ENCODE results near the gene ARHGAP15. TPM values are rescaled to one million over a fixed set of nuclear protein-coding genes. Genes with fewer than 3 reads are reported as not detected.
A peak's percentile ranks its signal among the peaks of the same experiment; 100 is the strongest.

Gene ARHGAP15
- total and polyA plus RNA-seq, 2 experiments from 2014 or later, result 0.26 TPM; not detected in 1

DNA sequence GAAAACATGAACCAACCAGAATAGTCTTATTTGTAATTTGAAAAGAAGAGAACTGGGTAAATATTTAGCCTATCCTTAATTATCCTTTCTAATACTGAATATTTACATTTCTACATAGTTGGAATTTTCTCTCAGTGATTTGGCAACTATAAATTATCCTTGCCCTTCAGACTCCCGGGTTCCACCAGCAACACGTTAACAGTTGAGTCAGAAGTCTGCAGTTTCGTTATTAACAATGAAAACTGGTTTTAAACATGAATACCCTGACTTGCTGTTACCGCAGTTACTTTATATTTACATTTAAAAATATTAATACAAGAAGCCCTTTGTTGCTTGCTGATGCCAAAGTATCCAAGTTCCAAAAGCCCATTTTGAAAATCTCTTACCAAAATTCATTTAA is 673.0 kb downstream of the ARHGAP15 start (continued):
- no peak for TF ChIP-seq JUNB (IDR thresholded peaks at IDR 0.05; ENCODE audit: unreplicated experiment)
- TF ChIP-seq, protein P1, sequence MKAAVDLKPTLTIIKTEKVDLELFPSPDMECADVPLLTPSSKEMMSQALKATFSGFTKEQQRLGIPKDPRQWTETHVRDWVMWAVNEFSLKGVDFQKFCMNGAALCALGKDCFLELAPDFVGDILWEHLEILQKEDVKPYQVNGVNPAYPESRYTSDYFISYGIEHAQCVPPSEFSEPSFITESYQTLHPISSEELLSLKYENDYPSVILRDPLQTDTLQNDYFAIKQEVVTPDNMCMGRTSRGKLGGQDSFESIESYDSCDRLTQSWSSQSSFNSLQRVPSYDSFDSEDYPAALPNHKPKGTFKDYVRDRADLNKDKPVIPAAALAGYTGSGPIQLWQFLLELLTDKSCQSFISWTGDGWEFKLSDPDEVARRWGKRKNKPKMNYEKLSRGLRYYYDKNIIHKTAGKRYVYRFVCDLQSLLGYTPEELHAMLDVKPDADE (IDR thresholded peaks at IDR 0.05), result no peak

DNA sequence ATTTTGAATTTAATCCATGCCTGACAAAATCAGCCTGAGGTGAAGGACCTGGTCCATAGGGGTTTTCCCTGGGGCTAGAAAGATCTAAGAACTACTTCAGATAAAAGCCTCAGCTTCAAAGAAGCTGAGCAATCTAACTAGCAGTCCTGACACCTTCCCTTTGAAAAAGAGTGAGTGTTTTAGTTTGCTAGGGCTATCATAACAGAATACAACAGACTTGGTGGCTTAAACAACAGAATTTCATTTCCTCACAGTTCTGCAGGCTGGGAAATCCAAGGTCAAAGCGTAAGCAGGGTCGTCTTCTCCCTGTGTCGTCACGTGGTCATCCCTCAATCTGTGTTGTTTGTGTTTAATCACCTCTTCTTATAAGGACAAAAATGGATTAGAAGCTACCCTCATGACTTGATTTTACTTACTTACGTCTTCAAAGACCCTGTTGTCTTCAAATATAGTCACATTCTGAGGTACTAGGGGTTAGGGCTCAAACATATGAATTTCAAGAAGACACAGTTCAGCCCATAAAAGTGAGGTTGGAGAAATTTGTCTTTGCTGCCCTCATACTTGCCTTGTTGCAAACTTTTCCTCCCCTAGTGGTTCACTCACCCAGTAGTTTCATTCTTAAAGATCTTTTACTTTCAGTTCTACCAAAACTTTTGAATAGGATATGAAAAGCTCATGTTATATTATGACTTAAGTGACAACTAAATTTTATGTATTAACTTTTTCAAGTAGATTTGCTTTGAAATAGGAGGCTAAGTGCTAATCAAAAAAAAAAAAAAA is 673.8 kb downstream of the ARHGAP15 start:
- no peak overlapping the region for H3K4me3 ChIP-seq
- ATAC-seq (no peak), DNase-seq (ENCODE audit: low spot score) (no peak)
- no peak overlapping the region for H3K4me2 ChIP-seq
- H3K27me3 ChIP-seq (ENCODE audit: insufficient read depth), result no peaks in the 10 kb centered on the region
- peaks cover 15% of the 10 kb centered on the region for H3K4me1 ChIP-seq (ENCODE audit: insufficient read depth)
- peaks cover 14% of the 10 kb centered on the region for H3K4me1 Mint-ChIP-seq
- H3K36me3 Mint-ChIP-seq (ENCODE audit: low read depth), result no peaks in the 10 kb centered on the region
- no peaks in the 10 kb centered on the region for H3F3A ChIP-seq (replicated peaks; ENCODE audit: low read depth)
- no peak overlapping the region for H3K4me3 Mint-ChIP-seq
- H3K27ac ChIP-seq (ENCODE audit: low read depth), result no peak overlapping the region
- TF ChIP-seq, protein P1 (IDR thresholded peaks at IDR 0.05), result no peak
- TF ChIP-seq STAT1 (IDR thresholded peaks at IDR 0.05; ENCODE audit: unreplicated experiment) (no peak), JUNB (IDR thresholded peaks at IDR 0.05; ENCODE audit: unreplicated experiment) (no peak), ZNF114 (CRISPR knock-in tag; IDR thresholded peaks at IDR 0.05) (no peak), CREB1 (CRISPR knock-in tag; IDR thresholded peaks at IDR 0.05; ENCODE audit: low read depth) (no peak), NANOG (IDR thresholded peaks at IDR 0.05; ENCODE audit: borderline replicate concordance) (no peak)
- TF ChIP-seq, protein P2, sequence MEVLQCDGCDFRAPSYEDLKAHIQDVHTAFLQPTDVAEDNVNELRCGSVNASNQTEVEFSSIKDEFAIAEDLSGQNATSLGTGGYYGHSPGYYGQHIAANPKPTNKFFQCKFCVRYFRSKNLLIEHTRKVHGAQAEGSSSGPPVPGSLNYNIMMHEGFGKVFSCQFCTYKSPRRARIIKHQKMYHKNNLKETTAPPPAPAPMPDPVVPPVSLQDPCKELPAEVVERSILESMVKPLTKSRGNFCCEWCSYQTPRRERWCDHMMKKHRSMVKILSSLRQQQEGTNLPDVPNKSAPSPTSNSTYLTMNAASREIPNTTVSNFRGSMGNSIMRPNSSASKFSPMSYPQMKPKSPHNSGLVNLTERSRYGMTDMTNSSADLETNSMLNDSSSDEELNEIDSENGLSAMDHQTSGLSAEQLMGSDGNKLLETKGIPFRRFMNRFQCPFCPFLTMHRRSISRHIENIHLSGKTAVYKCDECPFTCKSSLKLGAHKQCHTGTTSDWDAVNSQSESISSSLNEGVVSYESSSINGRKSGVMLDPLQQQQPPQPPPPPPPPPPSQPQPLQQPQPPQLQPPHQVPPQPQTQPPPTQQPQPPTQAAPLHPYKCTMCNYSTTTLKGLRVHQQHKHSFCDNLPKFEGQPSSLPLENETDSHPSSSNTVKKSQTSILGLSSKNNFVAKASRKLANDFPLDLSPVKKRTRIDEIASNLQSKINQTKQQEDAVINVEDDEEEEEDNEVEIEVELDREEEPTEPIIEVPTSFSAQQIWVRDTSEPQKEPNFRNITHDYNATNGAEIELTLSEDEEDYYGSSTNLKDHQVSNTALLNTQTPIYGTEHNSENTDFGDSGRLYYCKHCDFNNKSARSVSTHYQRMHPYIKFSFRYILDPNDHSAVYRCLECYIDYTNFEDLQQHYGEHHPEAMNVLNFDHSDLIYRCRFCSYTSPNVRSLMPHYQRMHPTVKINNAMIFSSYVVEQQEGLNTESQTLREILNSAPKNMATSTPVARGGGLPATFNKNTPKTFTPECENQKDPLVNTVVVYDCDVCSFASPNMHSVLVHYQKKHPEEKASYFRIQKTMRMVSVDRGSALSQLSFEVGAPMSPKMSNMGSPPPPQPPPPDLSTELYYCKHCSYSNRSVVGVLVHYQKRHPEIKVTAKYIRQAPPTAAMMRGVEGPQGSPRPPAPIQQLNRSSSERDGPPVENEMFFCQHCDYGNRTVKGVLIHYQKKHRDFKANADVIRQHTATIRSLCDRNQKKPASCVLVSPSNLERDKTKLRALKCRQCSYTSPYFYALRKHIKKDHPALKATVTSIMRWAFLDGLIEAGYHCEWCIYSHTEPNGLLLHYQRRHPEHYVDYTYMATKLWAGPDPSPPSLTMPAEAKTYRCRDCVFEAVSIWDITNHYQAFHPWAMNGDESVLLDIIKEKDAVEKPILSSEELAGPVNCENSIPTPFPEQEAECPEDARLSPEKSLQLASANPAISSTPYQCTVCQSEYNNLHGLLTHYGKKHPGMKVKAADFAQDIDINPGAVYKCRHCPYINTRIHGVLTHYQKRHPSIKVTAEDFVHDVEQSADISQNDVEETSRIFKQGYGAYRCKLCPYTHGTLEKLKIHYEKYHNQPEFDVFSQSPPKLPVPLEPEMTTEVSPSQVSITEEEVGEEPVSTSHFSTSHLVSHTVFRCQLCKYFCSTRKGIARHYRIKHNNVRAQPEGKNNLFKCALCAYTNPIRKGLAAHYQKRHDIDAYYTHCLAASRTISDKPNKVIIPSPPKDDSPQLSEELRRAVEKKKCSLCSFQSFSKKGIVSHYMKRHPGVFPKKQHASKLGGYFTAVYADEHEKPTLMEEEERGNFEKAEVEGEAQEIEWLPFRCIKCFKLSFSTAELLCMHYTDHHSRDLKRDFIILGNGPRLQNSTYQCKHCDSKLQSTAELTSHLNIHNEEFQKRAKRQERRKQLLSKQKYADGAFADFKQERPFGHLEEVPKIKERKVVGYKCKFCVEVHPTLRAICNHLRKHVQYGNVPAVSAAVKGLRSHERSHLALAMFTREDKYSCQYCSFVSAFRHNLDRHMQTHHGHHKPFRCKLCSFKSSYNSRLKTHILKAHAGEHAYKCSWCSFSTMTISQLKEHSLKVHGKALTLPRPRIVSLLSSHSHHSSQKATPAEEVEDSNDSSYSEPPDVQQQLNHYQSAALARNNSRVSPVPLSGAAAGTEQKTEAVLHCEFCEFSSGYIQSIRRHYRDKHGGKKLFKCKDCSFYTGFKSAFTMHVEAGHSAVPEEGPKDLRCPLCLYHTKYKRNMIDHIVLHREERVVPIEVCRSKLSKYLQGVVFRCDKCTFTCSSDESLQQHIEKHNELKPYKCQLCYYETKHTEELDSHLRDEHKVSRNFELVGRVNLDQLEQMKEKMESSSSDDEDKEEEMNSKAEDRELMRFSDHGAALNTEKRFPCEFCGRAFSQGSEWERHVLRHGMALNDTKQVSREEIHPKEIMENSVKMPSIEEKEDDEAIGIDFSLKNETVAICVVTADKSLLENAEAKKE (CRISPR knock-in tag; IDR thresholded peaks at IDR 0.05), result no peak
- TF ChIP-seq, protein P3, sequence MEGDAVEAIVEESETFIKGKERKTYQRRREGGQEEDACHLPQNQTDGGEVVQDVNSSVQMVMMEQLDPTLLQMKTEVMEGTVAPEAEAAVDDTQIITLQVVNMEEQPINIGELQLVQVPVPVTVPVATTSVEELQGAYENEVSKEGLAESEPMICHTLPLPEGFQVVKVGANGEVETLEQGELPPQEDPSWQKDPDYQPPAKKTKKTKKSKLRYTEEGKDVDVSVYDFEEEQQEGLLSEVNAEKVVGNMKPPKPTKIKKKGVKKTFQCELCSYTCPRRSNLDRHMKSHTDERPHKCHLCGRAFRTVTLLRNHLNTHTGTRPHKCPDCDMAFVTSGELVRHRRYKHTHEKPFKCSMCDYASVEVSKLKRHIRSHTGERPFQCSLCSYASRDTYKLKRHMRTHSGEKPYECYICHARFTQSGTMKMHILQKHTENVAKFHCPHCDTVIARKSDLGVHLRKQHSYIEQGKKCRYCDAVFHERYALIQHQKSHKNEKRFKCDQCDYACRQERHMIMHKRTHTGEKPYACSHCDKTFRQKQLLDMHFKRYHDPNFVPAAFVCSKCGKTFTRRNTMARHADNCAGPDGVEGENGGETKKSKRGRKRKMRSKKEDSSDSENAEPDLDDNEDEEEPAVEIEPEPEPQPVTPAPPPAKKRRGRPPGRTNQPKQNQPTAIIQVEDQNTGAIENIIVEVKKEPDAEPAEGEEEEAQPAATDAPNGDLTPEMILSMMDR (conservative IDR thresholded peaks at IDR 0.05; ENCODE audit: low read depth in 2 of 2), result no peak
- TF ChIP-seq, protein P4, sequence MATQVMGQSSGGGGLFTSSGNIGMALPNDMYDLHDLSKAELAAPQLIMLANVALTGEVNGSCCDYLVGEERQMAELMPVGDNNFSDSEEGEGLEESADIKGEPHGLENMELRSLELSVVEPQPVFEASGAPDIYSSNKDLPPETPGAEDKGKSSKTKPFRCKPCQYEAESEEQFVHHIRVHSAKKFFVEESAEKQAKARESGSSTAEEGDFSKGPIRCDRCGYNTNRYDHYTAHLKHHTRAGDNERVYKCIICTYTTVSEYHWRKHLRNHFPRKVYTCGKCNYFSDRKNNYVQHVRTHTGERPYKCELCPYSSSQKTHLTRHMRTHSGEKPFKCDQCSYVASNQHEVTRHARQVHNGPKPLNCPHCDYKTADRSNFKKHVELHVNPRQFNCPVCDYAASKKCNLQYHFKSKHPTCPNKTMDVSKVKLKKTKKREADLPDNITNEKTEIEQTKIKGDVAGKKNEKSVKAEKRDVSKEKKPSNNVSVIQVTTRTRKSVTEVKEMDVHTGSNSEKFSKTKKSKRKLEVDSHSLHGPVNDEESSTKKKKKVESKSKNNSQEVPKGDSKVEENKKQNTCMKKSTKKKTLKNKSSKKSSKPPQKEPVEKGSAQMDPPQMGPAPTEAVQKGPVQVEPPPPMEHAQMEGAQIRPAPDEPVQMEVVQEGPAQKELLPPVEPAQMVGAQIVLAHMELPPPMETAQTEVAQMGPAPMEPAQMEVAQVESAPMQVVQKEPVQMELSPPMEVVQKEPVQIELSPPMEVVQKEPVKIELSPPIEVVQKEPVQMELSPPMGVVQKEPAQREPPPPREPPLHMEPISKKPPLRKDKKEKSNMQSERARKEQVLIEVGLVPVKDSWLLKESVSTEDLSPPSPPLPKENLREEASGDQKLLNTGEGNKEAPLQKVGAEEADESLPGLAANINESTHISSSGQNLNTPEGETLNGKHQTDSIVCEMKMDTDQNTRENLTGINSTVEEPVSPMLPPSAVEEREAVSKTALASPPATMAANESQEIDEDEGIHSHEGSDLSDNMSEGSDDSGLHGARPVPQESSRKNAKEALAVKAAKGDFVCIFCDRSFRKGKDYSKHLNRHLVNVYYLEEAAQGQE (IDR thresholded peaks at IDR 0.05; ENCODE audit: unreplicated experiment), result no peak
- no peaks in the 10 kb centered on the region for H3K79me2 ChIP-seq (replicated peaks; ENCODE audit: insufficient read depth)
- peaks cover 6% of the 10 kb centered on the region for H3K27me3 Mint-ChIP-seq (ENCODE audit: insufficient read depth, low read depth, poor library complexity)
- H3K36me3 ChIP-seq (ENCODE audit: insufficient read depth), result no peaks in the 10 kb centered on the region
- no peak overlapping the region for H3K27ac Mint-ChIP-seq
- no peaks in the 10 kb centered on the region for H4K20me1 ChIP-seq (replicated peaks; ENCODE audit: insufficient read depth)
- peaks cover 9% of the 10 kb centered on the region; the same call in 1 of the 2 replicates for H3K9me2 ChIP-seq (ENCODE audit: insufficient read depth)
- peak overlapping the region; percentile 74; the same call in 1 of the 2 replicates for H2AFZ ChIP-seq
- H3K9me3 Mint-ChIP-seq, result no peaks in the 10 kb centered on the region

Measured in GM23338 (cell line).